Adrenal gland (tissue), 5 donors: Measurements from ENCODE around the gene RIMOC1.

Experiments used
- CTCF ChIP-seq, 6 experiments: fragments of 450-650 bp in 4 of 6; fragments of 200-600 bp in 2 of 6; sonication (generic) in 1 of 6; IDR thresholded peaks; 1 replicate in 5 of 6; 2 replicates in 1 of 6; pipeline versions ENCODE4 v1.5.1 to v1.8.0; 2016 to 2021; ENCODE audit warnings: antibody characterized with exemption in 6 of 6, mild to moderate bottlenecking in 2 of 6, moderate library complexity in 1 of 6
- POLR2A ChIP-seq, 2 donors: fragments of 450-650 bp; IDR thresholded peaks; one replicate each; pipeline ENCODE4 v1.6.1; 2017; ENCODE audit warnings: antibody characterized with exemption in 2 of 2, mild to moderate bottlenecking in 2 of 2, moderate library complexity in 1 of 2
- donor health status: DM: no; HTN: no; CAD: no.

- TF ChIP-seq CTCF (IDR thresholded peaks at IDR 0.05) (no peak), POLR2A (IDR thresholded peaks at IDR 0.05) (no peak)
Measured at GRCh38 chr5:41870627-41871048, 33.5 kb upstream of the RIMOC1 start.
